Type B pancreatic cell (in vitro differentiated cells): ENCODE results near the gene STAP2. TPM values are rescaled to one million over a fixed set of nuclear protein-coding genes. Genes with fewer than 3 reads are reported as not detected.
"Not testable (repeated sequence)": the region's sequence is repeated elsewhere in the genome, so short reads cannot be mapped to it uniquely, and the experiment has no call there.

Source experiments
- DNase-seq: peaks from one replicate; pipeline ENCODE4 v3.0.0; 2021; ENCODE audit warnings: mixed read lengths; ENCODE audit not compliant: unreplicated experiment; ENCODE audit errors: extremely low spot score
- H3K27ac Mint-ChIP-seq: 2 replicates; pipeline ENCODE4 v1.8.0; 2021; ENCODE audit warnings: mild to moderate bottlenecking, mixed read lengths
- H3K27me3 Mint-ChIP-seq: 2 replicates; pipeline ENCODE4 v1.8.0; 2021; ENCODE audit warnings: mixed read lengths
- H3K36me3 Mint-ChIP-seq: 2 replicates; pipeline ENCODE4 v1.8.0; 2021; ENCODE audit warnings: mixed read lengths
- H3K4me1 Mint-ChIP-seq: one replicate; pipeline ENCODE4 v1.8.0; 2021; ENCODE audit warnings: mixed read lengths; ENCODE audit not compliant: unreplicated experiment
- H3K4me3 Mint-ChIP-seq: 2 replicates; pipeline ENCODE4 v1.8.0; 2021; ENCODE audit warnings: mild to moderate bottlenecking, mixed read lengths
- H3K9me3 Mint-ChIP-seq: 2 replicates; pipeline ENCODE4 v1.8.0; 2021; ENCODE audit warnings: mixed read lengths
- CTCF ChIP-seq: fragments of 200-600 bp; sonication (generic); conservative IDR thresholded peaks from 2 replicates; pipeline ENCODE4 v1.5.0; 2021; ENCODE audit warnings: antibody characterized with exemption, mild to moderate bottlenecking
- total RNA-seq: library from RNA; stranded (reverse); gene quantifications from 2 replicates; pipeline ENCODE4 v1.2.1, GENCODE V29; 2021; ENCODE audit warnings: low replicate concordance

The STAP2 gene
- total RNA-seq, 1 donor from 2014 or later, result 42.5 TPM

- Mint-ChIP-seq H3K4me1 (peaks cover 4% of the 10 kb centered on the region), H3K4me3 (no peak overlapping the region), H3K27me3 (peaks cover 2% of the 10 kb centered on the region), H3K9me3 (no peaks in the 10 kb centered on the region), H3K36me3 (no peaks in the 10 kb centered on the region), H3K27ac (no peak overlapping the region)
- TF ChIP-seq CTCF, result no peak
- no peak for DNase-seq
These were observed 47.4 kb downstream of the STAP2 start for GRCh38 chr19:4291184-4291732.

- Mint-ChIP-seq H3K9me3 (no peaks in the 10 kb centered on the region), H3K36me3 (no peaks in the 10 kb centered on the region), H3K4me3 (no peak overlapping the region), H3K27ac (no peak overlapping the region), H3K4me1 (peaks cover 4% of the 10 kb centered on the region), H3K27me3 (peaks cover 14% of the 10 kb centered on the region)
- no peak for TF ChIP-seq CTCF
- DNase-seq, result no peak
These were observed 50.4 kb downstream of the STAP2 start for GRCh38 chr19:4288091-4288777.

GRCh38 chr19:4286141-4286540 lies 52.5 kb downstream of the STAP2 start:
- H3K9me3 Mint-ChIP-seq, DNase-seq, H3K36me3 Mint-ChIP-seq, H3K4me1 Mint-ChIP-seq, H3K4me3 Mint-ChIP-seq, H3K27ac Mint-ChIP-seq: not testable (repeated sequence)
- H3K27me3 Mint-ChIP-seq, result peaks cover 29% of the 10 kb centered on the region

GRCh38 chr19:4284974-4285373 lies 53.7 kb downstream of the STAP2 start:
- H3K4me1 Mint-ChIP-seq, result no peaks in the 10 kb centered on the region

GRCh38 chr19:4284176-4284958 lies 54.3 kb downstream of the STAP2 start:
- H3K27ac Mint-ChIP-seq, result no peak overlapping the region
- no peaks in the 10 kb centered on the region for H3K4me1 Mint-ChIP-seq
- H3K9me3 Mint-ChIP-seq, result no peaks in the 10 kb centered on the region
- TF ChIP-seq CTCF, result no peak
- no peaks in the 10 kb centered on the region for H3K36me3 Mint-ChIP-seq
- no peak for DNase-seq
- peaks cover 44% of the 10 kb centered on the region for H3K27me3 Mint-ChIP-seq
- H3K4me3 Mint-ChIP-seq, result no peak overlapping the region

More at GRCh38 chr19:4284974-4285373, 53.7 kb downstream of the STAP2 start:
- H3K27ac Mint-ChIP-seq, result no peak overlapping the region
- H3K36me3 Mint-ChIP-seq, result no peaks in the 10 kb centered on the region
- H3K9me3 Mint-ChIP-seq, result no peaks in the 10 kb centered on the region
- peaks cover 40% of the 10 kb centered on the region for H3K27me3 Mint-ChIP-seq
- no peak overlapping the region for H3K4me3 Mint-ChIP-seq
- TF ChIP-seq CTCF, result no peak
- DNase-seq, result no peak
